Endothelial cell of umbilical vein (primary cell): Measurements from ENCODE around the gene LTBP2. TPM values are rescaled to one million over a fixed set of nuclear protein-coding genes. Genes with fewer than 3 reads are reported as not detected.

Experiments used
- BruUV-seq: library from RNA; stranded (reverse); fragments of 400-500 nt; replicated peaks from 2 replicates; lab custom pipeline; 2021; lab: Mats Ljungman, UMichigan
- CTCF ChIA-PET: fragments of 300-600, 350-600 bp; sonication (Branson Sonifier 250); formaldehyde crosslinking; loops from one replicate; lab custom pipeline; 2021; ENCODE audit warnings: antibody characterized with exemption, inconsistent platforms; lab: Charles Lee
- POLR2A ChIA-PET: fragments of 300-600, 350-600 bp; sonication (Branson Sonifier 250); formaldehyde crosslinking; loops from one replicate; lab custom pipeline; 2021; ENCODE audit warnings: antibody characterized with exemption, inconsistent platforms; lab: Charles Lee
- DNase-seq: peaks from one replicate; pipeline ENCODE4 v3.0.0-alpha.2; 2011; ENCODE audit warnings: low read depth, low spot score
- FAIRE-seq: peaks from 2 replicates; lab custom pipeline; 2011; peaks lifted over from hg19 to GRCh38; lab: Jason Lieb, UNC
- H2AFZ ChIP-seq: 2 replicates; pipeline ENCODE4 v1.6.0; 2012; ENCODE audit warnings: low read depth, low read length, control low read depth, inconsistent platforms
- H3K27ac ChIP-seq: 2 replicates; pipeline ENCODE4 v1.5.1; 2011; ENCODE audit warnings: low read depth, mild to moderate bottlenecking, control low read depth, low read length, moderate library complexity; ENCODE audit not compliant: insufficient read depth
- H3K27me3 ChIP-seq, 2 experiments: 2 replicates each; pipeline versions ENCODE4 v1.6.0 to v1.6.1; 2011; ENCODE audit warnings: low read length in 2 of 2, mixed read lengths in 1 of 2; ENCODE audit not compliant: control insufficient read depth in 2 of 2, insufficient read depth in 2 of 2
- H3K36me3 ChIP-seq, 2 experiments: 2 replicates in 1 of 2; 3 replicates in 1 of 2; pipeline ENCODE4 v1.5.1; 2011; ENCODE audit warnings: low read length in 2 of 2, mild to moderate bottlenecking in 1 of 2, moderate library complexity in 1 of 2; ENCODE audit not compliant: control insufficient read depth in 2 of 2, insufficient read depth in 2 of 2; ENCODE audit errors: extremely low read depth in 1 of 2
- H3K4me1 ChIP-seq: 3 replicates; pipeline ENCODE4 v1.5.1; 2011; ENCODE audit warnings: mild to moderate bottlenecking, low read length; ENCODE audit not compliant: control insufficient read depth, insufficient read depth; ENCODE audit errors: extremely low read depth
- H3K4me2 ChIP-seq: 2 replicates; pipeline ENCODE4 v1.6.1; 2011; ENCODE audit warnings: low read length, control low read depth, mixed read lengths; ENCODE audit not compliant: insufficient read depth
- H3K4me3 ChIP-seq, 3 experiments: fragments of 200-600 bp in 1 of 3; sonication (generic), shearing (Covaris generic) in 1 of 3; replicated peaks in 1 of 3; 2 replicates each; pipeline ENCODE4 v1.5.1; 2011 to 2016; ENCODE audit warnings: control low read depth in 3 of 3, low read length in 3 of 3, mild to moderate bottlenecking in 2 of 3, inconsistent platforms in 1 of 3, low read depth in 1 of 3, moderate library complexity in 1 of 3; ENCODE audit not compliant: insufficient read depth in 1 of 3
- H3K79me2 ChIP-seq: 2 replicates; pipeline ENCODE4 v1.6.0; 2012; ENCODE audit warnings: low read length, inconsistent platforms; ENCODE audit not compliant: control insufficient read depth, insufficient read depth
- H3K9ac ChIP-seq: replicated peaks from 2 replicates; pipeline ENCODE3; 2011; ENCODE audit warnings: low read length, control low read depth; ENCODE audit not compliant: insufficient read depth; ENCODE audit errors: extremely low read depth
- H3K9me1 ChIP-seq: replicated peaks from 3 replicates; pipeline ENCODE4 v1.6.0; 2011; ENCODE audit warnings: mild to moderate bottlenecking, low read length; ENCODE audit not compliant: control insufficient read depth, insufficient read depth; ENCODE audit errors: extremely low read depth
- H3K9me3 ChIP-seq: replicated peaks from 2 replicates; pipeline ENCODE4 v1.5.1; 2012; ENCODE audit warnings: low read length, inconsistent platforms; ENCODE audit not compliant: control insufficient read depth, insufficient read depth
- H4K20me1 ChIP-seq: replicated peaks from 2 replicates; pipeline ENCODE3; 2011; ENCODE audit warnings: mild to moderate bottlenecking, low read length; ENCODE audit not compliant: control insufficient read depth, insufficient read depth; ENCODE audit errors: extremely low read depth
- EZH2 ChIP-seq: IDR thresholded peaks from 2 replicates; pipeline ENCODE4 v1.6.1; 2012; ENCODE audit warnings: borderline replicate concordance, low read depth, mild to moderate bottlenecking, moderate library complexity, low read length, inconsistent platforms; ENCODE audit not compliant: severe bottlenecking
- FOS ChIP-seq: IDR thresholded peaks from 2 replicates; pipeline ENCODE4 v1.6.1; 2011; ENCODE audit warnings: mild to moderate bottlenecking, low read length, moderate library complexity, borderline replicate concordance; ENCODE audit not compliant: insufficient read depth
- GATA2 ChIP-seq: IDR thresholded peaks from 2 replicates; pipeline ENCODE4 v1.7.0; 2011; ENCODE audit warnings: low read depth, mild to moderate bottlenecking, moderate library complexity, mixed read lengths, low read length; ENCODE audit not compliant: insufficient read length, insufficient read depth
- JUN ChIP-seq: IDR thresholded peaks from 2 replicates; pipeline ENCODE4 v1.6.1; 2011; ENCODE audit warnings: borderline replicate concordance, low read depth; ENCODE audit not compliant: insufficient read length, insufficient read depth
- MYC ChIP-seq: IDR thresholded peaks from one replicate; pipeline ENCODE4 v1.6.1; 2011; ENCODE audit warnings: mild to moderate bottlenecking, low read depth, low read length
- POLR2A ChIP-seq: IDR thresholded peaks from 2 replicates; pipeline ENCODE4 v1.6.1; 2012; ENCODE audit warnings: low read depth, mild to moderate bottlenecking, control low read depth, low read length
- POLR2AphosphoS5 ChIP-seq: IDR thresholded peaks from 2 replicates; pipeline ENCODE4 v1.6.1; 2012; ENCODE audit warnings: low read depth, mild to moderate bottlenecking, control low read depth, low read length, moderate library complexity; ENCODE audit not compliant: insufficient read depth
- dilution Hi-C: fragments of 300-500 bp; cut with MboI; formaldehyde crosslinking; loops from one replicate; pipeline ENCODE4 v1.15.0; 2019; ENCODE audit warnings: low sequenced_read_pairs; ENCODE audit not compliant: extremely low pct_ligation_motif_present
- intact Hi-C: fragments of 100-400 bp; cut with micrococcal nuclease; formaldehyde crosslinking; loops from one replicate; pipeline ENCODE4 v1.10.0; 2022
- polyA plus RNA-seq, 4 experiments: library from polyadenylated mRNA; depleted of rRNA in 3 of 4; stranded (reverse) in 3 of 4; unstranded in 1 of 4; fragments of >200 nt; gene quantifications; 2 replicates each; pipeline versions ENCODE4 v1.2.1 to v1.2.3, GENCODE V29; 2011 to 2012; ENCODE audit warnings: missing spikeins in 1 of 4
- total RNA-seq: library from RNA; stranded (reverse); gene quantifications from 2 replicates; pipeline ENCODE4 v1.2.3, GENCODE V29; 2021
- TF ChIP-seq, protein P1 (sequence below), 2 donors: IDR thresholded peaks; 1 replicate in 1 of 2; 2 replicates in 1 of 2; pipeline ENCODE4 v1.5.1; 2011; ENCODE audit warnings: low read length in 2 of 2, mild to moderate bottlenecking in 2 of 2, moderate library complexity in 2 of 2, control low read depth in 1 of 2, inconsistent platforms in 1 of 2, low read depth in 1 of 2; ENCODE audit not compliant: insufficient read depth in 1 of 2; ENCODE audit errors: extremely low read depth in 1 of 2
- TF ChIP-seq, protein P2 (sequence below): IDR thresholded peaks from 2 replicates; pipeline ENCODE4 v1.6.1; 2011; ENCODE audit not compliant: insufficient read depth, insufficient read length

The LTBP2 gene
- total and polyA plus RNA-seq, 2 donors (not counting 3 experiments of a cell fraction or from before 2014, with no cell fraction given): 209 to 268 TPM

DNA sequence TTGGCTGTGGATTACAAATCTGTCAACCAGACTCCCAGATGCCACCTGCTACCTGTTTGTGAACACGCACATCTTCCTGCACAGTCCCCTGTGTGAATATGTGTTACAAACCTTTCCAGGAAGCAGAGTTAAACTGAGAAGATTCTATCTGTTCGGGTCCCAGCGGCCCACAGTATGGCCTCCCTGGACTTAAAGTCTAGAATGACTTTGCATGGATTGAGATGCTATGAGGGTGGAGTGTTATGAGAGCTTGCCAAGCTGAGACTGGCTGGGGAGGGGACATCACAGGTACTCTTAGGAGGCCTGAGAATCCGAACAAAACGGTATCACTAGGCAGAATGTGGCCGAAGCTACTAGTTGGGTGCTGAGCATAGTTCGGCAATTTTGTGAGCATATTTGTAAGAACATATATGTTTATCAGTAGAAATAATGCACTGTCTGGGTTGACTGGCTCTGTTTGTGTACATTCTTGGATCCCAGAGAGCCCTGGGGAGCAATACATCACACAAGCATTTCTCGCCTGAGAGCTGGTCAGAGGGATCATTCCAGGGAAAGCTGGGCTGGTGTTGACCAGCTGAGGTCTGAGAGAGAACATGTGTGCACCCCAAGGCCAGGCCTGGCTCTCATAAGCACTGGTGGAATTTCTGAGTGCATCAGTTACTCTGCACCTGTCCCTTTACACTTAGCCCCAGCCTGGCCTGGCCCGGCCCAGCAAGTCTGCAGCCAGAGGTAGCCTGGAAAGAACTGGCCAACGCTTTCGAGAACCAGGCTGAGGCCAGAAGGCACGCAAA lies 29.8 kb upstream of the LTBP2 start:
- H3K27ac ChIP-seq: no peak overlapping the region
- ChIA-PET CTCF (interaction anchor here (0.6 to 2.4 kb wide), 3 partner anchors 29 to 362 kb away, joined by 3 to 5 read pairs (median 3); no protein-coding TSS in a partner anchor), POLR2A (interaction anchor here (0.5 to 0.6 kb wide), 2 partner anchors 19 to 23 kb away, joined by 3 to 6 read pairs; no protein-coding TSS in a partner anchor)
- H3K4me2 ChIP-seq: no peak overlapping the region
- no peaks in the 10 kb centered on the region for H4K20me1 ChIP-seq
- TF ChIP-seq EZH2 (no peak), POLR2A (no peak), JUN (no peak), MYC (no peak), POLR2AphosphoS5 (no peak), GATA2 (no peak), FOS (no peak)
- TF ChIP-seq, protein P1, sequence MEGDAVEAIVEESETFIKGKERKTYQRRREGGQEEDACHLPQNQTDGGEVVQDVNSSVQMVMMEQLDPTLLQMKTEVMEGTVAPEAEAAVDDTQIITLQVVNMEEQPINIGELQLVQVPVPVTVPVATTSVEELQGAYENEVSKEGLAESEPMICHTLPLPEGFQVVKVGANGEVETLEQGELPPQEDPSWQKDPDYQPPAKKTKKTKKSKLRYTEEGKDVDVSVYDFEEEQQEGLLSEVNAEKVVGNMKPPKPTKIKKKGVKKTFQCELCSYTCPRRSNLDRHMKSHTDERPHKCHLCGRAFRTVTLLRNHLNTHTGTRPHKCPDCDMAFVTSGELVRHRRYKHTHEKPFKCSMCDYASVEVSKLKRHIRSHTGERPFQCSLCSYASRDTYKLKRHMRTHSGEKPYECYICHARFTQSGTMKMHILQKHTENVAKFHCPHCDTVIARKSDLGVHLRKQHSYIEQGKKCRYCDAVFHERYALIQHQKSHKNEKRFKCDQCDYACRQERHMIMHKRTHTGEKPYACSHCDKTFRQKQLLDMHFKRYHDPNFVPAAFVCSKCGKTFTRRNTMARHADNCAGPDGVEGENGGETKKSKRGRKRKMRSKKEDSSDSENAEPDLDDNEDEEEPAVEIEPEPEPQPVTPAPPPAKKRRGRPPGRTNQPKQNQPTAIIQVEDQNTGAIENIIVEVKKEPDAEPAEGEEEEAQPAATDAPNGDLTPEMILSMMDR (IDR thresholded peaks at IDR 0.05; ENCODE audit: extremely low read depth in 1 of 2, insufficient read depth in 1 of 2, low read depth in 1 of 2, low read length in 2 of 2): no peak
- TF ChIP-seq, protein P2, sequence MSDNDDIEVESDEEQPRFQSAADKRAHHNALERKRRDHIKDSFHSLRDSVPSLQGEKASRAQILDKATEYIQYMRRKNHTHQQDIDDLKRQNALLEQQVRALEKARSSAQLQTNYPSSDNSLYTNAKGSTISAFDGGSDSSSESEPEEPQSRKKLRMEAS: no peak
- dilution Hi-C loops: no loop called here
- H3K27me3 ChIP-seq: no peaks in the 10 kb centered on the region
- no peak overlapping the region for H2AFZ ChIP-seq
- H3K4me3 ChIP-seq: no peak overlapping the region
- no peaks in the 10 kb centered on the region for H3K9me1 ChIP-seq
- H3K36me3 ChIP-seq: no peaks in the 10 kb centered on the region
- intact Hi-C loops: no loop called here
- DNase-seq (no peak), FAIRE-seq (no peak)
- peaks cover 16% of the 10 kb centered on the region for H3K4me1 ChIP-seq
- no TSS peak for BruUV-seq
- H3K79me2 ChIP-seq: no peaks in the 10 kb centered on the region
- H3K9ac ChIP-seq: no peak overlapping the region
- H3K9me3 ChIP-seq: no peaks in the 10 kb centered on the region
